ENCODE measurements around the gene RSPH4A. TPM values are rescaled to one million over a fixed set of nuclear protein-coding genes. Genes with fewer than 3 reads are reported as not detected.

RSPH4A gene
- polyA plus RNA-seq, 4 donors, result 1.0 to 3.5 (median 2.4) TPM

Other genes with a start within 250 kb of the RSPH4A start
- 10 to 100 TPM; 39.7 to 50.8 (median 46.1) TPM for gene DSE, start 245.5 kb upstream of the RSPH4A start, polyA plus RNA-seq (ENCODE audit: insufficient read length in 4 of 4)
- 1 to 10 TPM; 3.1 to 5.5 (median 5.0) TPM for gene CALHM6, start 155.1 kb upstream of the RSPH4A start, polyA plus RNA-seq (ENCODE audit: insufficient read length in 4 of 4)
- gene CALHM5, start 104.8 kb upstream of the RSPH4A start, polyA plus RNA-seq (ENCODE audit: insufficient read length in 4 of 4), result 1 to 10 TPM in 3 of 4 donors, under 1 TPM in 1; 0.96 to 4.3 (median 2.3) TPM
- gene TRAPPC3L, start 70.8 kb upstream of the RSPH4A start, polyA plus RNA-seq (ENCODE audit: insufficient read length in 4 of 4), result under 1 TPM; 0.14 to 0.60 (median 0.29) TPM
- under 1 TPM in 3 of 4 donors, not detected in 1; 0.26 to 0.85 (median 0.58) TPM for gene CALHM4, start 62.7 kb upstream of the RSPH4A start, polyA plus RNA-seq (ENCODE audit: insufficient read length in 4 of 4)
- gene RWDD1, start 45.0 kb upstream of the RSPH4A start, polyA plus RNA-seq (ENCODE audit: insufficient read length in 4 of 4), result 10 to 100 TPM; 77.7 to 84.3 (median 79.3) TPM
- 10 to 100 TPM in 3 of 4 donors, 1 to 10 TPM in 1; 9.4 to 14.9 (median 13.8) TPM for gene ZUP1, start 52.3 kb downstream of the RSPH4A start, polyA plus RNA-seq (ENCODE audit: insufficient read length in 4 of 4)
- 10 to 100 TPM; 17.1 to 25.8 (median 19.9) TPM for gene KPNA5, start 64.7 kb downstream of the RSPH4A start, polyA plus RNA-seq (ENCODE audit: insufficient read length in 4 of 4)
- 1 to 10 TPM; 1.6 to 9.1 (median 7.7) TPM for gene FAM162B, start 149.2 kb downstream of the RSPH4A start, polyA plus RNA-seq (ENCODE audit: insufficient read length in 4 of 4)
- under 1 TPM in 2 of 4 donors, not detected in 2; 0.33 to 0.43 TPM for gene GPRC6A, start 212.6 kb downstream of the RSPH4A start, polyA plus RNA-seq (ENCODE audit: insufficient read length in 4 of 4)

Measured in left renal pelvis (tissue), 4 donors.